ENCODE measurements around the gene PDE4D. TPM values are rescaled to one million over a fixed set of nuclear protein-coding genes. Genes with fewer than 3 reads are reported as not detected.

The PDE4D gene
- polyA plus RNA-seq, 1 donor, result 40.4 TPM

- no peak for DNase-seq (ENCODE audit: low read depth)
Measured at GRCh38 chr5:59655693-59656309, 237.7 kb downstream of the PDE4D start.

DNA sequence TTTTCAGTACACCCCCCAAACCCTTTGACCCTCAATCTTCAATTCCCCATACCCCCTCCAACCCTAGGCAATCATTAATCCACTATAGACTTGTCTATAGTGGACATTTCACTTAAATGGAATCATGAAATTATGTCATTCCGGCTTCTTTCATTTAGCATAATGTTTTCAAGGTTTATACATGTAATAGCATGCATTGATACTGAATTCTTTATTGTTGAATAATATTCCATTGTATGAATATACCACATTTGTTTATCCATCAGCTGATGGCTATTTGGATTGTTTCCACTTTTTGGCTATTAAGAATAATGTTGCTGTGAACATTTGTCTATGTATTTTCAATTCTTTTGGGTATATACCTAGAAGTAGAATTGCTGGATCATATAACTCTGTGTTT, 238.8 kb downstream of the PDE4D start:
- DNase-seq (ENCODE audit: low read depth), result no peak

DNA sequence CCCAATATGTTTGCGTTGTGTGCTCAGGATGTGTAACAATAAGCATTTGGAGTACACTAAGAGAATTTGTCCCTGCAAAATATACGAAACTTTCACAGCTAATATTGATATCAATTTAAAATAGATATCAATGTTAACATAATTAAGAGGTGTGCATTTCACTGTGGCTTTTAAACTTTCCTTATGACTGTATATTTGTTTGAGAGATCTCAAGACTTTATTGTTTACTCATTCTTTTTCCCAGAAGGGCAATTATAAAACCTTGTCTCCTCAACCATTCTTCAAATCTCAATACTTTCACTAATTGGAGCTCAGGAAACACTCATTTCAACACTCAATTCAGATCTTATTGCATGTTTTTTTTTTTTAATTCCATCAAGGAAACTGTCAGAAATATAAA, 241.1 kb downstream of the PDE4D start:
- no peak for DNase-seq (ENCODE audit: low read depth)

- DNase-seq (ENCODE audit: low read depth), result no peak
Measured at GRCh38 chr5:59648949-59649921, 244.3 kb downstream of the PDE4D start.

GRCh38 chr5:59648038-59648831, 245.3 kb downstream of the PDE4D start:
- DNase-seq (ENCODE audit: low read depth), result no peak

- no peak for DNase-seq (ENCODE audit: low read depth)
Measured at GRCh38 chr5:59645380-59645779, 248.1 kb downstream of the PDE4D start.

DNA sequence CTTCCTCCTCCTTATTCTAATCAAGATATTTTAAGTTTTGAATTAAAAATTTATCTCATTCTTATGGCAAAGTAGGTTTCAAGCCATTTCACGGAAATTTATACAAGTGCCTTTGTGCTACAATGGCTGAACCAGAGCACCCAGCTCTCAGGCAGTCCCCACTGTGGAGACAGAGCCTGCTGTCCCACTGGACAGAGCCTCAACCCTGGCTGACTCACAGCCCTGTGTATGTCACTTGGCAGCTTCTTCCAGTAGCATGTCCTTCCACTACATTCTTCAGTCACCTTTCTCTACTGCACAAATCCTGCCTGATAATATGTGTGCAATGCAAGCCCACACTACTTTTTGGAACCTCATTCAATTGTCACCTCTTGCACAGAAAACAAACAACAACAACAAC, 253.1 kb downstream of the PDE4D start:
- no peak for DNase-seq (ENCODE audit: low read depth)

GRCh38 chr5:59637884-59638580, 255.5 kb downstream of the PDE4D start:
- no peak for DNase-seq (ENCODE audit: low read depth)

DNA sequence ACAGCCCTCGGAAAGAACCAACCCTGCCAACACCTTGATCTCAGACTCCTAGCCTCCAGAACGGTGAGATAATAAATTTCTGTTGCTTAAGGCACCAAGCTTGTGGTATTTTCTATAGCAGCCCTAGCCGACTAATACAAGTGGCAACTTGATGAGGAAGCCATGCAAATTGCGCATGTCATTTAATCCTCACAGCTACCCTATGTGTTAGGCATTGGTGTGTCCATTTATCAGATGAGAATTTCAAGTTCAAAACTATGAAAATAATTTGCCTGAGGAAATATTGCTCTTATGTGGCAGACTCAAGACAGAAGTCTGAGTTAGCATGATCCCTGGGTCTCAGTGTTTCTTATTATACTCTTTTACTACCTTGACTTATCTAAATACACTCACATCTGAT, 264.0 kb downstream of the PDE4D start:
- no peak for DNase-seq (ENCODE audit: low read depth)

DNA sequence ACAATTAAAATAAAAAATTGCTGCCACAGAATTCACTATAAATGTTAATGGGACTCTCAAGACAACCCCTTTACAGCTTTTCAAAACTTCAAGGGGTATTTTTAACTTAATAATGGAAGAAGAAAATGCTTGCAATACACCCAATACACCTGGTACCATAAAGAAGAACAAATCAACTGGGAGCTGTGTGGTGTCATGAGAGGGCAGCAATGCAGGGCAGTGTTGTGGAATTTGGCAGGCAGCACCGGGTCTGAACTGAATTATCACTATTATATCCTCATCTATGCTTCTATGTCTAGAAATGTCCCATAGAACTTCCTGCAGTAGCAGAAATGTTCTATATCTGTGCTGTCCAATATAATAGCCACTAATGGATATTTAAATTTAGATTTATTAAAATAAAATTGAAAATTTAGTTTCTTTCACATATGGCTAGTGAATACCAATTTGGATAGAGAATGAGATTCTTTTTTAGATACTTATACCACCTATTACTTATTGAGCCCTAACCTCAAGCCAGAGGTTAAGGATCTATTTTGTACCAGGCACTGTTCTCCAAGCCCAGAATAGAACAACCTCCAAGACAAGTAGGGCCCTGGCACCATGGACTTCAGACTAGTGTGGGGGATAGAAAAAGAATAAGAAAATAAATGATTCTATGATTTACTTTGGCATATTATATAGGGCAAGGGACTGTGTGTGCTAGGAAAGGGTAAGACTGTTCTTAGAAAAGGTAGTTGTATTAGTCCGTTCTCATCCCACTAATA, 265.3 kb downstream of the PDE4D start:
- DNase-seq (ENCODE audit: low read depth), result no peak

DNA sequence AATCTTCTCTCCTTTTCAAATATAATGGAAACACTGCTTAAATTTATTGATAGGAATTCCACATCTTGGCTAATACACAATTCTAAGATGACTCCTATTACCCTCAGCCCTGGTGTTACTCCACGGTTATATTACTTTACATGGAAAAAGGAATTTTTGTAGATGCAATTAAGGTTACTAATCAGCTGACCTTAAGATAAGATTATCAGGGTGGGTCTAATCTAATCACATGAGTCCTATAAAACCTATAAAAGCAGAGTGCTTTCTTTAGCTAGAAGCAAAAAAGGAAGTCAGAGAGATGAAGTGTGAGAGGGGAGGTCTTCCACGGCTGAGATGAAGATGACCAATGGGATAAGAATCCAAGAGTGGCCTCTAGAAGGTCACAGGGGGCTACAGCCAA, 268.6 kb downstream of the PDE4D start:
- DNase-seq (ENCODE audit: low read depth), result no peak

GRCh38 chr5:59622848-59623247, 270.7 kb downstream of the PDE4D start:
- no peak for DNase-seq (ENCODE audit: low read depth)

- no peak for DNase-seq (ENCODE audit: low read depth)
Measured at GRCh38 chr5:59621477-59621876, 272.0 kb downstream of the PDE4D start.

GRCh38 chr5:59620535-59621212, 272.9 kb downstream of the PDE4D start:
- DNase-seq (ENCODE audit: low read depth), result no peak

GRCh38 chr5:59618644-59619043, 274.9 kb downstream of the PDE4D start:
- DNase-seq (ENCODE audit: low read depth), result no peak

DNA sequence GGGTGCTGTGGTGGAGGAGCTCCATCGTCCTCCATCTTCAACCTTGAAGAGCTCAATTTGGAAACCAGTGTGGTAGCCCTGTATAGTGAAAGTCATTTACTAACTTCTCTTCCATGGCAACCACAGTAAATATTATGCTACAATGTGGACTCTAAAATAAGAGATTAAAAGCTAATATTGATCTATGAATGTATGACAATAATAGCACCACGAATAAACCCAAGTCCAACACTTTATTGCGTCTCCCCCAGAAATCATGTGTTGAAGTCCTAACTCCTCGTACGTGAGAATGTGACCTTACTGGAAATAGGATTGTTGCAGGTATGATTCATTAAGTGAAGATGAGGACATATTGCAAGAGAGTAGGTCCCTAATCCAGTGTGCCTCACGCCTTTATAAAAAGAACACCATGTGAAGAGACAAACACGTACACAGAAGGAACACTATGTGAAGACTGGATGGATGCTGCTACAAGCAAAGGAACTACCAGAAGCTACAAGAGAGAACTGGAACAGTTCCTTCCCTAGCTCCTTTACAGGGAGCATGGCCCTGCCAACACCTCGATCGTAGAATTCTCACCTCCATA, 276.2 kb downstream of the PDE4D start:
- DNase-seq (ENCODE audit: low read depth), result no peak

GRCh38 chr5:59616413-59616812, 277.1 kb downstream of the PDE4D start:
- no peak for DNase-seq (ENCODE audit: low read depth)

DNA sequence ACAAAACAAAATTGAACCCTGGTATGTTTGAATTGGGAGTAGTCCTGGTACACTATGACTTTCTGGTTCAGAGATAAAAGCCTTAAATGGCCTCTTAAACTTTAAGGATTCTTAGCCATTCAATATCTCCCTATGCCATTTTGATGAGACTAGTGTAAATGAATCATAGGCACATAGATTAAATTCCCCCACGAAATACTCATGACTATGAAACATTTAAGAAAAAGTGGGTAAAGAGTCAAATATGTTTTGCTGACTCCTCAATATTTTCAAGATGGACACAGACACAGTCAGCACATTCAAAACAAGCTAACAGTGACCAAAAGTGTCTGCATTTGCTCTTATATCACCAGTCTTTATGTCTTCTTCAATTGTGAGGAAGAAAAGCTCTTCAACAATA, 278.3 kb downstream of the PDE4D start:
- DNase-seq (ENCODE audit: low read depth), result no peak

DNA sequence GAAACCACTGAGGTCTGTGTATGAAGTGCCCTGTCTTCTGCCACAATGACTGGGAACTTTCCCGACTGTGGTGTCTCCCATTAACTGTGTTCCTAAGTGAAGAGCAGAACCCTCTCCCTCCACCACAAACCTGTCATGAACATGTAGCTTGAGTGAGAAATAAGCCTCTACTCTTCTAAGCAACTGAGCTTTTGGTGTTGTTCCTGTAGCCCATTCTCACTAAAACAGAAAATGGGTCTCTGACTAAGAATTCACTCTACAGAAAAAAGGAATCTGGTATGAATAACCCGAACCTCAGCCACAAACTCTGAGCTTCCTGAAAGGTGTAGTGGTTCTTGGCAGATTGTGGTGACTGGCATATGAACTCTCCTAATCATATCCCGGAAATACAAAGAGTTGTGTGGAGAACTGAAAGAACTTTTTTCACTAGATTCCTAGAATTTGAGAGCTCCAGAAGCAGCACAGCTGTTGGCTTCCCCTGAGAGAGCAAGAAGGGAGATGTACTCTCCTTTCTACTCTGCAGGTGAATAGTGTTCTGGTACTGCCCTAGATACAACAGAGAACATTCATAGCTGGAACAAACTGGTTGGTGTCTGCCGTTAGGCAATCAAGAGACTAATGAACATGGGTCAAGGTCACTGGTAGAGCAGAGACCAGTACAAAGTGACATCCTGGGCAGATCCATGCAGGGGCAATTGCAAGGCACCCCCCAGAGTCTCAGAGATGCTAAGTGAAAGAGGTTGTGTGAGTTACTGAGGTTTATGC, 283.8 kb downstream of the PDE4D start:
- no peak for DNase-seq (ENCODE audit: low read depth)

Measured in forelimb muscle (tissue), 1 donor.